Neural cell (in vitro differentiated cells): ENCODE data around the gene HUWE1. TPM values are rescaled to one million over a fixed set of nuclear protein-coding genes. Genes with fewer than 3 reads are reported as not detected.

Experiments used
- H2AFZ ChIP-seq: fragments of 200-600, 300-800 bp; sonication (generic), shearing (Covaris generic); 2 replicates; pipeline ENCODE4 v1.6.0; 2014; ENCODE audit warnings: low read depth, mild to moderate bottlenecking, antibody characterized with exemption, low read length, moderate library complexity
- H3F3A ChIP-seq: fragments of 200-600 bp; shearing (Covaris generic); 2 replicates; pipeline ENCODE4 v1.6.1; 2016; ENCODE audit warnings: mild to moderate bottlenecking, moderate library complexity, mixed read lengths, antibody characterized with exemption, low read length; ENCODE audit not compliant: insufficient read depth, poor library complexity, severe bottlenecking
- H3K27ac ChIP-seq: fragments of 200-600, 300-800 bp; sonication (generic), shearing (Covaris generic); 2 replicates; pipeline ENCODE4 v1.5.1; 2014; ENCODE audit warnings: mild to moderate bottlenecking, low read length, moderate library complexity
- H3K27me3 ChIP-seq: fragments of 300-800, 200-600 bp; sonication (generic), shearing (Covaris generic); 2 replicates; pipeline ENCODE4 v1.6.0; 2014; ENCODE audit warnings: mild to moderate bottlenecking, low read depth, low read length, moderate library complexity; ENCODE audit not compliant: insufficient read depth
- H3K36me3 ChIP-seq: fragments of 300-800, 200-600 bp; sonication (generic), shearing (Covaris generic); 2 replicates; pipeline ENCODE4 v1.5.1; 2014; ENCODE audit warnings: mild to moderate bottlenecking, antibody characterized with exemption, low read length, moderate library complexity; ENCODE audit not compliant: insufficient read depth
- H3K4me2 ChIP-seq: fragments of 300-800, 200-600 bp; sonication (generic), shearing (Covaris generic); 2 replicates; pipeline ENCODE4 v1.6.0; 2014; ENCODE audit warnings: mild to moderate bottlenecking, low read length
- H3K4me3 ChIP-seq: fragments of 300-800, 200-600 bp; sonication (generic), shearing (Covaris generic); 2 replicates; pipeline ENCODE4 v1.5.1; 2014; ENCODE audit warnings: mild to moderate bottlenecking, low read length, moderate library complexity
- H3K79me2 ChIP-seq: fragments of 200-600 bp; shearing (Covaris generic); replicated peaks from 2 replicates; pipeline ENCODE4 v1.6.0; 2014; ENCODE audit warnings: mild to moderate bottlenecking, low read length, moderate library complexity; ENCODE audit not compliant: insufficient read depth
- H3K9ac ChIP-seq: fragments of 300-800, 200-600 bp; sonication (generic), shearing (Covaris generic); 2 replicates; pipeline ENCODE4 v1.6.1; 2016; ENCODE audit warnings: mild to moderate bottlenecking, low read length, mixed read lengths
- H3K9me2 ChIP-seq: fragments of 200-600 bp; shearing (Covaris generic); 2 replicates; pipeline ENCODE4 v1.6.1; 2016; ENCODE audit warnings: mild to moderate bottlenecking, low read length, mixed read lengths; ENCODE audit not compliant: insufficient read depth
- H3K9me3 ChIP-seq: fragments of 200-600, 300-800 bp; sonication (generic), shearing (Covaris generic); 2 replicates; pipeline ENCODE4 v1.6.1; 2016; ENCODE audit warnings: mild to moderate bottlenecking, mixed run types, low read length, moderate library complexity, mixed read lengths
- H4K20me1 ChIP-seq: fragments of 200-600 bp; shearing (Covaris generic); 2 replicates; pipeline ENCODE4 v1.6.1; 2016; ENCODE audit warnings: mild to moderate bottlenecking, mixed run types; ENCODE audit not compliant: insufficient read depth
- CTCF ChIP-seq: fragments of 450-650 bp; IDR thresholded peaks from 2 replicates; pipeline ENCODE4 v1.5.1; 2014; ENCODE audit warnings: antibody characterized with exemption, mild to moderate bottlenecking, moderate library complexity; ENCODE audit not compliant: poor library complexity, severe bottlenecking
- EP300 ChIP-seq: fragments of 450-650 bp; conservative IDR thresholded peaks from 2 replicates; pipeline ENCODE4 v1.6.1; 2014; ENCODE audit warnings: antibody characterized with exemption, mild to moderate bottlenecking, moderate library complexity; ENCODE audit not compliant: poor library complexity, severe bottlenecking
- EZH2 ChIP-seq: fragments of 200-600, 300-800 bp; shearing (Covaris generic), sonication (generic); IDR thresholded peaks from 2 replicates; pipeline ENCODE4 v1.6.1; 2014; ENCODE audit warnings: antibody characterized with exemption, low read length, borderline replicate concordance, mild to moderate bottlenecking; ENCODE audit not compliant: insufficient read depth, poor library complexity, severe bottlenecking
- MXI1 ChIP-seq: fragments of 450-650 bp; conservative IDR thresholded peaks from 2 replicates; pipeline ENCODE4 v1.6.1; 2014; ENCODE audit warnings: antibody characterized with exemption, mild to moderate bottlenecking; ENCODE audit not compliant: poor library complexity, severe bottlenecking
- POLR2AphosphoS5 ChIP-seq: IDR thresholded peaks from 2 replicates; pipeline ENCODE4 v1.6.1; 2012
- RAD21 ChIP-seq: fragments of 450-650 bp; conservative IDR thresholded peaks from 2 replicates; pipeline ENCODE4 v1.6.1; 2014; ENCODE audit warnings: antibody characterized with exemption, mild to moderate bottlenecking, moderate library complexity
- REST ChIP-seq: IDR thresholded peaks from 2 replicates; pipeline ENCODE4 v1.6.1; 2012; ENCODE audit warnings: borderline replicate concordance
- SMC3 ChIP-seq: fragments of 450-650 bp; conservative IDR thresholded peaks from 2 replicates; pipeline ENCODE4 v1.6.1; 2014; ENCODE audit warnings: antibody characterized with exemption, mild to moderate bottlenecking, moderate library complexity; ENCODE audit not compliant: poor library complexity
- TAF1 ChIP-seq: IDR thresholded peaks from 2 replicates; pipeline ENCODE4 v1.6.1; 2012; ENCODE audit warnings: low read depth
- polyA plus RNA-seq: library from polyadenylated mRNA; depleted of rRNA; stranded (reverse); fragments of >200 nt; gene quantifications from 2 replicates; pipeline ENCODE4 v1.2.3, GENCODE V29; 2014

The HUWE1 gene
- polyA plus RNA-seq, 1 donor from 2014 or later, result 25.0 TPM

GRCh38 chrX:53666171-53666570, 20.3 kb downstream of the HUWE1 start:
- Histone ChIP-seq H3K27ac (no peak overlapping the region), H3K9ac (no peak overlapping the region), H3K4me3 (no peak overlapping the region), H3K9me2 (no peaks in the 10 kb centered on the region), H3K4me2 (no peak overlapping the region), H3K27me3 (no peaks in the 10 kb centered on the region), H3K36me3 (no peaks in the 10 kb centered on the region), H3K79me2 (peaks cover 9% of the 10 kb centered on the region), H4K20me1 (no peaks in the 10 kb centered on the region), H3K9me3 (no peaks in the 10 kb centered on the region), H2AFZ (no peak overlapping the region), H3F3A (no peaks in the 10 kb centered on the region)
- no peak for TF ChIP-seq MXI1
- TF ChIP-seq RAD21, result no peak
- TF ChIP-seq EP300, result no peak
- TF ChIP-seq REST, result no peak
- no peak for TF ChIP-seq SMC3
- no peak for TF ChIP-seq EZH2
- no peak for TF ChIP-seq CTCF
- TF ChIP-seq TAF1, result no peak
- no peak for TF ChIP-seq POLR2AphosphoS5

GRCh38 chrX:53660004-53660403, 26.5 kb downstream of the HUWE1 start:
- H3K4me2 ChIP-seq, result no peak overlapping the region
- no peak overlapping the region for H3K4me3 ChIP-seq
- no peaks in the 10 kb centered on the region for H3K27me3 ChIP-seq
- H2AFZ ChIP-seq, result no peak overlapping the region
- no peaks in the 10 kb centered on the region for H4K20me1 ChIP-seq
- H3K79me2 ChIP-seq, result peaks cover 10% of the 10 kb centered on the region
- H3K9me3 ChIP-seq, result no peaks in the 10 kb centered on the region
- H3F3A ChIP-seq, result no peaks in the 10 kb centered on the region
- H3K36me3 ChIP-seq, result no peaks in the 10 kb centered on the region
- no peaks in the 10 kb centered on the region for H3K9me2 ChIP-seq
- no peak for TF ChIP-seq RAD21
- no peak overlapping the region for H3K9ac ChIP-seq
- H3K27ac ChIP-seq, result no peak overlapping the region

DNA sequence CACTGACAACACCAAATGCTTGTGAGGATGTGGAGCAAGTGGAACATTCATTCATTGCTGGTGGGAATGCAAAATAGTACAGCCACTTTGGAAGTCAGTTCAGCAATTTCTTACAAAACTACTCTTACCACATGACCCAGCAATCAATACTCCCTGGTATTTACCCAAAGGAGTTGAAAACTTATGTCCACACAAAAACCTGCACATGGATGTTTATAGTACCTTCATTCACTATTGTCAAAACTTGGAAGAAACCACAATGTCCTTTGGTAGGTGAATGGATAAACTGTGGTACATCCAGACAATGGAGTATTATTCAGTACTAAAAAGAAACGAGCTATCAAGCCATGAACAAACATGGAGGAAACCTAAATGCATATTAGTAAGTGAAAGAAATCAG, 27.5 kb downstream of the HUWE1 start:
- no peaks in the 10 kb centered on the region for H3K36me3 ChIP-seq
- H3K9ac ChIP-seq, result no peak overlapping the region
- no peaks in the 10 kb centered on the region for H3F3A ChIP-seq
- no peak overlapping the region for H2AFZ ChIP-seq
- H3K4me2 ChIP-seq, result no peak overlapping the region
- H4K20me1 ChIP-seq, result no peaks in the 10 kb centered on the region
- peaks cover 10% of the 10 kb centered on the region for H3K79me2 ChIP-seq
- no peaks in the 10 kb centered on the region for H3K27me3 ChIP-seq
- H3K27ac ChIP-seq, result no peak overlapping the region
- TF ChIP-seq REST, result no peak
- TF ChIP-seq MXI1, result no peak
- TF ChIP-seq TAF1, result no peak
- TF ChIP-seq EZH2, result no peak
- no peak for TF ChIP-seq RAD21
- no peak for TF ChIP-seq CTCF
- TF ChIP-seq SMC3, result no peak
- no peak for TF ChIP-seq EP300
- no peak for TF ChIP-seq POLR2AphosphoS5
- no peaks in the 10 kb centered on the region for H3K9me3 ChIP-seq
- H3K9me2 ChIP-seq, result no peaks in the 10 kb centered on the region
- H3K4me3 ChIP-seq, result no peak overlapping the region
